NCI-H345 treated with DMSO at 0.1 percent for 48 hours (cell line): ENCODE measurements around the gene SMIM32.

Experiments
- DNase-seq: peaks from one replicate; lab custom pipeline; 2025; ENCODE audit not compliant: unreplicated experiment; lab: John Stamatoyannopoulos, UW

The SMIM32 gene

GRCh38 chr5:136190091-136190720 is 2.8 kb downstream of the SMIM32 start:
- no peak for DNase-seq

GRCh38 chr5:136188859-136189258 is 4.1 kb downstream of the SMIM32 start:
- no peak for DNase-seq

GRCh38 chr5:136186796-136187195 is 6.2 kb downstream of the SMIM32 start:
- DNase-seq, result no peak

- no peak for DNase-seq
Measured at GRCh38 chr5:136185974-136186665, 6.8 kb downstream of the SMIM32 start.

- DNase-seq, result no peak
Measured at GRCh38 chr5:136182618-136183017, 10.3 kb downstream of the SMIM32 start.

GRCh38 chr5:136174021-136174659 is 18.8 kb downstream of the SMIM32 start:
- DNase-seq, result peak; percentile 37

- no peak for DNase-seq
Measured at GRCh38 chr5:136169218-136169617, 23.7 kb downstream of the SMIM32 start.

GRCh38 chr5:136166909-136167308 is 26.1 kb downstream of the SMIM32 start:
- no peak for DNase-seq

GRCh38 chr5:136164226-136164625 is 28.7 kb downstream of the SMIM32 start:
- no peak for DNase-seq

- no peak for DNase-seq
Measured at GRCh38 chr5:136162008-136162407, 31.0 kb downstream of the SMIM32 start.

GRCh38 chr5:136159457-136159856 is 33.5 kb downstream of the SMIM32 start:
- no peak for DNase-seq

GRCh38 chr5:136157514-136157913 is 35.4 kb downstream of the SMIM32 start:
- no peak for DNase-seq

GRCh38 chr5:136155761-136156160 is 37.2 kb downstream of the SMIM32 start:
- DNase-seq, result no peak

GRCh38 chr5:136155078-136155477 is 37.9 kb downstream of the SMIM32 start:
- no peak for DNase-seq

GRCh38 chr5:136153581-136154236 is 39.3 kb downstream of the SMIM32 start:
- no peak for DNase-seq

GRCh38 chr5:136149891-136150290 is 43.1 kb downstream of the SMIM32 start:
- no peak for DNase-seq

GRCh38 chr5:136147632-136148031 is 45.3 kb downstream of the SMIM32 start:
- no peak for DNase-seq

- no peak for DNase-seq
Measured at GRCh38 chr5:136146201-136146600, 46.8 kb downstream of the SMIM32 start.

- DNase-seq, result no peak
Measured at GRCh38 chr5:136145030-136145429, 47.9 kb downstream of the SMIM32 start.

- no peak for DNase-seq
Measured at GRCh38 chr5:136143763-136144162, 49.2 kb downstream of the SMIM32 start.

- DNase-seq, result no peak
Measured at GRCh38 chr5:136143312-136143711, 49.6 kb downstream of the SMIM32 start.

GRCh38 chr5:136141561-136141960 is 51.4 kb downstream of the SMIM32 start:
- no peak for DNase-seq
